Colonic mucosa (tissue), 4 donors: Measurements from ENCODE around the gene OR1L1. TPM values are rescaled to one million over a fixed set of nuclear protein-coding genes. Genes with fewer than 3 reads are reported as not detected.

Source experiments
- DNase-seq: peaks from one replicate; pipeline ENCODE4 v3.0.0-alpha.2; 2020
- H3K27ac ChIP-seq: fragments of 200-600 bp; one replicate; pipeline ENCODE4 v1.8.0; 2021
- H3K27me3 ChIP-seq: fragments of 200-600 bp; one replicate; pipeline ENCODE4 v1.8.0; 2021
- H3K36me3 ChIP-seq: fragments of 200-600 bp; one replicate; pipeline ENCODE4 v1.8.0; 2021
- H3K4me1 ChIP-seq: fragments of 200-600 bp; one replicate; pipeline ENCODE4 v1.8.0; 2021; ENCODE audit warnings: mild to moderate bottlenecking
- H3K4me3 ChIP-seq: fragments of 200-600 bp; one replicate; pipeline ENCODE4 v1.8.0; 2021
- H3K9ac ChIP-seq, 2 donors: one replicate each; pipeline ENCODE4 v1.7.0; 2013; ENCODE audit warnings: control low read depth in 2 of 2, low read depth in 2 of 2, low read length in 2 of 2
- H3K9me3 ChIP-seq: fragments of 200-600 bp; one replicate; pipeline ENCODE4 v1.8.0; 2021
- CTCF ChIP-seq: fragments of 200-600 bp; IDR thresholded peaks from one replicate; pipeline ENCODE4 v1.8.0; 2022; ENCODE audit warnings: antibody characterized with exemption, mild to moderate bottlenecking
- intact Hi-C: fragments of 100-400 bp; cut with DNase I; formaldehyde crosslinking; loops from one replicate; pipeline ENCODE4 v1.14.1; 2022
- total RNA-seq, 2 donors: library from RNA; stranded (reverse); fragmentation: NEBNext Ultra II Directional in 1 of 2; extraction: Animal tissue kit (Norgen Biotek cat#: 25700) in 1 of 2; gene quantifications; one replicate each; pipeline ENCODE4 v1.2.1, GENCODE V29; 2021
- donor health status: healthy.
- donor health status: DM: no; HTN: no; CAD: no.
- donor health status: DM: no; HTN: no; CAD: no.

The OR1L1 gene
- total RNA-seq, result not detected

- Histone ChIP-seq H3K4me3 (no peak within 1 kb of the TSS), H3K4me1 (no peaks in the 10 kb centered on the region), H3K27me3 (no peaks in the 10 kb centered on the region), H3K9ac (no peak within 1 kb of the TSS), H3K27ac (no peak within 1 kb of the TSS), H3K9me3 (no peaks in the 10 kb centered on the region), H3K36me3 (no peaks in the 10 kb centered on the region)
- TF ChIP-seq CTCF, result no peak
- no peak for DNase-seq
- intact Hi-C loops, result no loop called here
Observed at GRCh38 chr9:122661416-122661815, at the start of gene OR1L1. Gene OR1L1 (plus strand): TSS chr9:122661716. CDS start chr9:122661716, 0 bp downstream.

GRCh38 chr9:122614362-122614761, 47.2 kb upstream of the OR1L1 start, which contains the start of gene OR1Q1:
Gene OR1Q1 (plus strand): TSS chr9:122614738. CDS start chr9:122614738, 0 bp downstream.
- intact Hi-C loops, result no loop called here
- Histone ChIP-seq H3K27me3 (no peaks in the 10 kb centered on the region), H3K4me1 (no peaks in the 10 kb centered on the region), H3K4me3 (no peak within 1 kb of the TSS), H3K9ac (no peak within 1 kb of the TSS), H3K27ac (no peak within 1 kb of the TSS), H3K36me3 (no peaks in the 10 kb centered on the region), H3K9me3 (no peaks in the 10 kb centered on the region)
- no peak for DNase-seq
- no peak for TF ChIP-seq CTCF

DNA sequence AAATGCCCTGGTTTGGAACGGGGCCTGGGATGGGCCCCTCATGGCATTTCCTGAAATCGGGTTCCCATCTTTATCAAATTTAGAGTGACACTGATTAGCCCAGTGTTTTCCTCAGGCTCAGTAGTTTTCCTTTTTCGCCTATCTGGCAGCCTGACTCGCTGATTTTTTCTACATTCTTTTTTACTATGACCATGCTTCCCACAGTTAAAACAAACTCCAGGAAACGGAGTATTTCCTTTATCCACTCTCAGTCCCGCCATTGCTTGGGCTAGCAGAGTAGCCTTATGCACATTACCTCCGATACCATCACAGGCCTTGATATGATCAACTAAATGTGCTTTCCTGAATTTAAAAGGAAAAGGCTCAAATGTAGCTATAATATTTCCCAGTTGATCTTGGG, 41.5 kb upstream of the OR1L1 start:
- no peak overlapping the region for H3K9ac ChIP-seq
- H3K4me1 ChIP-seq, result no peaks in the 10 kb centered on the region
- TF ChIP-seq CTCF, result no peak
- intact Hi-C loops, result no loop called here
- H3K27me3 ChIP-seq, result no peaks in the 10 kb centered on the region
- no peaks in the 10 kb centered on the region for H3K9me3 ChIP-seq
- no peak overlapping the region for H3K27ac ChIP-seq
- no peaks in the 10 kb centered on the region for H3K36me3 ChIP-seq
- no peak for DNase-seq
- no peak overlapping the region for H3K4me3 ChIP-seq

GRCh38 chr9:122642226-122642625, 19.3 kb upstream of the OR1L1 start:
- Histone ChIP-seq H3K27ac (no peak overlapping the region), H3K36me3 (no peaks in the 10 kb centered on the region), H3K4me1 (no peaks in the 10 kb centered on the region), H3K9ac (no peak overlapping the region), H3K4me3 (no peak overlapping the region), H3K9me3 (no peaks in the 10 kb centered on the region), H3K27me3 (no peaks in the 10 kb centered on the region)
- no peak for TF ChIP-seq CTCF
- no peak for DNase-seq
- intact Hi-C loops, result no loop called here

GRCh38 chr9:122656378-122656777, 5.1 kb upstream of the OR1L1 start:
- DNase-seq, result no peak
- intact Hi-C loops, result no loop called here

More at GRCh38 chr9:122656378-122656777, 5.1 kb upstream of the OR1L1 start:
- H3K4me1 ChIP-seq, result no peaks in the 10 kb centered on the region
- no peak overlapping the region for H3K9ac ChIP-seq
- no peak overlapping the region for H3K27ac ChIP-seq
- no peaks in the 10 kb centered on the region for H3K36me3 ChIP-seq
- no peaks in the 10 kb centered on the region for H3K9me3 ChIP-seq
- no peak overlapping the region for H3K4me3 ChIP-seq
- no peak for TF ChIP-seq CTCF
- no peaks in the 10 kb centered on the region for H3K27me3 ChIP-seq
